K562 (cell line): ENCODE results near the gene FBRS. TPM values are rescaled to one million over a fixed set of nuclear protein-coding genes. Genes with fewer than 3 reads are reported as not detected.
A peak's percentile ranks its signal among the peaks of the same experiment; 100 is the strongest.

Experiments
- ARID1B ChIP-seq: fragments of 450-650 bp; IDR thresholded peaks from 2 replicates; pipeline ENCODE4 v1.6.1; 2016; ENCODE audit warnings: antibody characterized with exemption, mild to moderate bottlenecking, inconsistent platforms
- CHCHD3 ChIP-seq: fragments of 250-450 bp; sonication (Bioruptor Pico); IDR thresholded peaks from 2 replicates; pipeline ENCODE4 v2.1.2; 2022; ENCODE audit warnings: mild to moderate bottlenecking
- CHD7 ChIP-seq: fragments of 200-600 bp; sonication (generic); IDR thresholded peaks from one replicate; pipeline ENCODE4 v1.6.1; 2012; ENCODE audit warnings: mild to moderate bottlenecking, low read depth, low read length, inconsistent platforms
- CXXC5 ChIP-seq: fragments of 250-450 bp; sonication (Bioruptor Pico); IDR thresholded peaks from 2 replicates; pipeline ENCODE4 v1.8.0; 2022; ENCODE audit warnings: inconsistent platforms, mild to moderate bottlenecking, moderate library complexity
- E2F3 ChIP-seq: fragments of 250-450 bp; sonication (Bioruptor Pico); IDR thresholded peaks from 2 replicates; pipeline ENCODE4 v1.4.0; 2020; ENCODE audit warnings: mild to moderate bottlenecking
- FOXK2 ChIP-seq, 2 experiments: fragments of 450-650 bp; IDR thresholded peaks in 1 of 2; conservative IDR thresholded peaks in 1 of 2; 2 replicates each; pipeline ENCODE4 v1.6.1; 2016; ENCODE audit warnings: low read depth in 2 of 2, mild to moderate bottlenecking in 1 of 2
- FOXP1 ChIP-seq: sonication (generic); formaldehyde crosslinking; IDR thresholded peaks from 2 replicates; pipeline ENCODE4 v1.8.0; 2022; ENCODE audit warnings: mild to moderate bottlenecking, missing genetic modification reagents
- GATAD2A ChIP-seq: fragments of 450-650 bp; IDR thresholded peaks from 2 replicates; pipeline ENCODE4 v1.6.1; 2017
- PATZ1 ChIP-seq: fragments of 250-450 bp; sonication (Bioruptor Pico); IDR thresholded peaks from 2 replicates; pipeline ENCODE4 v1.5.0; 2020; ENCODE audit warnings: mild to moderate bottlenecking, borderline replicate concordance
- TEAD2 ChIP-seq: fragments of 450-650 bp; IDR thresholded peaks from 2 replicates; pipeline ENCODE4 v1.6.1; 2016; ENCODE audit warnings: missing genetic modification characterization, control low read depth, missing compliant biosample characterization
- WHSC1 ChIP-seq: IDR thresholded peaks from one replicate; pipeline ENCODE4 v1.6.1; 2012; ENCODE audit warnings: low read length, control low read depth, inconsistent platforms
- YBX1 ChIP-seq: fragments of 450-650 bp; IDR thresholded peaks from 2 replicates; pipeline ENCODE4 v1.7.1; 2016; ENCODE audit warnings: mild to moderate bottlenecking
- ZBTB8A ChIP-seq: fragments of 450-650 bp; IDR thresholded peaks from 2 replicates; pipeline ENCODE4 v1.6.1; 2018; ENCODE audit warnings: mild to moderate bottlenecking, moderate library complexity; ENCODE audit not compliant: partially characterized antibody
- ZNF239 ChIP-seq: fragments of 250-450 bp; sonication (Bioruptor Pico); IDR thresholded peaks from 2 replicates; pipeline ENCODE4 v1.4.0; 2020; ENCODE audit warnings: mild to moderate bottlenecking
- ZNF316 ChIP-seq: fragments of 450-650 bp; IDR thresholded peaks from 2 replicates; pipeline ENCODE4 v1.6.1; 2016
- ZNF75A ChIP-seq: fragments of 450-650 bp; formaldehyde crosslinking; IDR thresholded peaks from 2 replicates; pipeline ENCODE4 v1.4.0; 2020; ENCODE audit warnings: mild to moderate bottlenecking
- polyA plus RNA-seq, 8 experiments: library from polyadenylated mRNA; depleted of rRNA in 4 of 8; stranded (reverse) in 5 of 8; unstranded in 3 of 8; fragments of >200 nt; fragmentation: Nextera tagmentation in 2 of 8; fragmentation: Illumina TruSeq in 1 of 8; extraction: Ambion mirVana in 2 of 8; extraction: Trizol in 1 of 8; gene quantifications; 2 replicates each; pipeline versions ENCODE4 v1.2.1 to v1.2.3, GENCODE V29; 2011 to 2014; ENCODE audit warnings: inconsistent platforms in 1 of 8, missing spikeins in 1 of 8
- total RNA-seq, 7 experiments: library from RNA; depleted of rRNA in 6 of 7; stranded (reverse); fragments of >200 nt in 6 of 7; fragmentation: Illumina TruSeq in 2 of 7; extraction: Trizol in 2 of 7; gene quantifications; 2 replicates each; pipeline versions ENCODE4 v1.2.1 to v1.2.3, GENCODE V29; 2011 to 2021; ENCODE audit warnings: low replicate concordance in 1 of 7

FBRS gene
- total and polyA plus RNA-seq, 9 of the 15 experiments (the other 6 are each of a cell fraction or from before 2014, with no cell fraction given) = 0.32 to 59.5 (median 13.1) TPM

GRCh38 chr16:30656974-30657865 lies 1.0 kb upstream of the FBRS start (continued):
- TF ChIP-seq CHD7 (no peak), TEAD2 (tag) (no peak), PATZ1 (CRISPR knock-in tag) (no peak), CXXC5 (no peak), E2F3 (CRISPR knock-in tag) (no peak), ZNF316 (no peak), CHCHD3 (CRISPR knock-in tag) (no peak), ZNF239 (CRISPR knock-in tag) (no peak), ZNF75A (CRISPR knock-in tag) (no peak), ZBTB8A (no peak), GATAD2A (no peak), ARID1B (no peak), WHSC1 (no peak), FOXP1 (CRISPR knock-in tag) (peak; percentile 93; the same call in 1 of the 2 replicates), YBX1 (no peak), FOXK2 (conservative IDR thresholded peaks at IDR 0.05 in 1 of 2, IDR thresholded peaks at IDR 0.05 in 1 of 2; ENCODE audit: low read depth in 2 of 2) (peak; percentile 23 to 32; a peak in 1 of 4 replicates)
